Prostate gland (tissue), 2 donors: ENCODE measurements around the gene LHFPL5. TPM values are rescaled to one million over a fixed set of nuclear protein-coding genes. Genes with fewer than 3 reads are reported as not detected.
A peak's percentile ranks its signal among the peaks of the same experiment; 100 is the strongest.

ENCODE experiments used
- DNase-seq: peaks from one replicate; pipeline ENCODE4 v3.0.0-alpha.2; 2019; ENCODE audit warnings: low spot score
- H3K27ac ChIP-seq, 2 donors: fragments of 200-600 bp; sonication (generic); 2 replicates each; pipeline ENCODE4 v1.5.1; 2017 to 2019
- H3K27me3 ChIP-seq: fragments of 200-600 bp; sonication (generic); replicated peaks from 2 replicates; pipeline ENCODE4 v1.5.1; 2019; ENCODE audit not compliant: insufficient read depth
- H3K36me3 ChIP-seq, 2 donors: fragments of 200-600 bp; sonication (generic); 1 replicate in 1 of 2; 2 replicates in 1 of 2; pipeline versions ENCODE4 v1.5.1 to v1.8.1; 2017 to 2019
- H3K4me1 ChIP-seq: fragments of 200-600 bp; sonication (generic); replicated peaks from 2 replicates; pipeline ENCODE4 v1.5.1; 2019
- H3K4me3 ChIP-seq, 2 donors: fragments of 200-600 bp; sonication (generic); 2 replicates each; pipeline ENCODE4 v1.5.1; 2017 to 2019
- H3K9me3 ChIP-seq: fragments of 200-600 bp; sonication (generic); 2 replicates; pipeline ENCODE4 v1.5.1; 2017
- CTCF ChIP-seq, 4 experiments: fragments of 200-600 bp in 2 of 4; fragments of 450-650 bp in 2 of 4; sonication (generic) in 2 of 4; IDR thresholded peaks; 1 replicate in 3 of 4; 2 replicates in 1 of 4; pipeline ENCODE4 v1.5.1; 2016 to 2019; ENCODE audit warnings: antibody characterized with exemption in 4 of 4, mild to moderate bottlenecking in 2 of 4, moderate library complexity in 2 of 4
- POLR2A ChIP-seq: fragments of 450-650 bp; IDR thresholded peaks from one replicate; pipeline ENCODE4 v1.6.1; 2016; ENCODE audit warnings: antibody characterized with exemption, mild to moderate bottlenecking
- POLR2AphosphoS5 ChIP-seq: sonication (generic); formaldehyde crosslinking; IDR thresholded peaks from one replicate; pipeline ENCODE4 v1.6.1; 2017; ENCODE audit warnings: antibody characterized with exemption
- WGBS: methylation state at CpG from one replicate; pipeline ENCODE4 v1.1.5; 2018; 5-methylcytosine and 5-hydroxymethylcytosine counted together
- intact Hi-C: fragments of 100-400 bp; cut with DNase I; formaldehyde crosslinking; loops from one replicate; pipeline ENCODE4 v1.14.2; 2022
- total RNA-seq, 2 donors: library from RNA; depleted of rRNA; stranded (reverse); fragments of >200 nt; gene quantifications; one replicate each; pipeline ENCODE4 v1.1.0, GENCODE V29; 2016

The LHFPL5 gene
- total RNA-seq, 2 donors from 2014 or later = not detected

DNA sequence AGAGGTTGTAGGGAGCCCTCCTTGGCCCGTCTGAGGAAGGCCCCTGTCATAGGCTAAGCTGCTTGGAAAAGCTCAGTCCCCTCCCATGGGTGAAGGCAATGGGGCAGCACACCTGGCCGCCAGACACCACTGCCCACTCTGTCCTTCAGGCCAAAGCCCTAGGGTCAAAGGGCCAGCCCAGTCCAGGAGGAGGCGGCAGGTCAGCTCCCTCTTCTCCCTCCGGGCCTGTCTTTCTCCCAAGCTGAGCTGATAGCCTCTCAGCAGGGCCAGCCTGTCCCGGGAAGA, 33.9 kb upstream of the LHFPL5 start:
- no peak for DNase-seq
- Histone ChIP-seq H3K4me1 (no peaks in the 10 kb centered on the region), H3K36me3 (no peaks in the 10 kb centered on the region), H3K27me3 (no peaks in the 10 kb centered on the region), H3K27ac (no peak overlapping the region), H3K4me3 (no peak overlapping the region), H3K9me3 (no peaks in the 10 kb centered on the region)
- 56% methylated on average over 5 of the region's 5 CpGs for WGBS
- intact Hi-C loops = no loop called here
- TF ChIP-seq POLR2A (no peak), CTCF (IDR thresholded peaks at IDR 0.05) (no peak), POLR2AphosphoS5 (no peak)

- DNase-seq = no peak
- Histone ChIP-seq H3K36me3 (no peaks in the 10 kb centered on the region), H3K9me3 (no peaks in the 10 kb centered on the region), H3K27ac (no peak overlapping the region), H3K4me3 (no peak overlapping the region), H3K27me3 (no peaks in the 10 kb centered on the region), H3K4me1 (no peaks in the 10 kb centered on the region)
- intact Hi-C loops = no loop called here
- whole genome bisulfite sequencing = 70% methylated on average over 11 of the region's 11 CpGs
- TF ChIP-seq POLR2AphosphoS5 (no peak), POLR2A (no peak), CTCF (IDR thresholded peaks at IDR 0.05) (no peak)
Observed at GRCh38 chr6:35774116-35774794, 30.9 kb upstream of the LHFPL5 start.

GRCh38 chr6:35775031-35775430, 30.1 kb upstream of the LHFPL5 start:
- 58% methylated on average over 6 of the region's 6 CpGs for WGBS
- no peaks in the 10 kb centered on the region for H3K27me3 ChIP-seq
- H3K9me3 ChIP-seq = no peaks in the 10 kb centered on the region
- no peaks in the 10 kb centered on the region for H3K36me3 ChIP-seq
- intact Hi-C loops = no loop called here
- H3K27ac ChIP-seq = no peak overlapping the region
- no peaks in the 10 kb centered on the region for H3K4me1 ChIP-seq
- no peak for DNase-seq
- no peak overlapping the region for H3K4me3 ChIP-seq
- no peak for TF ChIP-seq POLR2A
- no peak for TF ChIP-seq POLR2AphosphoS5
- no peak for TF ChIP-seq CTCF (IDR thresholded peaks at IDR 0.05)

GRCh38 chr6:35776364-35777215, 28.6 kb upstream of the LHFPL5 start, which contains the start of gene CLPSL2:
Gene CLPSL2 (plus strand): TSS chr6:35776598. CDS start chr6:35776619, 21 bp downstream.
- H3K27ac ChIP-seq = no peak within 1 kb of the TSS
- WGBS = 5% methylated on average over 26 of the region's 56 CpGs

DNA sequence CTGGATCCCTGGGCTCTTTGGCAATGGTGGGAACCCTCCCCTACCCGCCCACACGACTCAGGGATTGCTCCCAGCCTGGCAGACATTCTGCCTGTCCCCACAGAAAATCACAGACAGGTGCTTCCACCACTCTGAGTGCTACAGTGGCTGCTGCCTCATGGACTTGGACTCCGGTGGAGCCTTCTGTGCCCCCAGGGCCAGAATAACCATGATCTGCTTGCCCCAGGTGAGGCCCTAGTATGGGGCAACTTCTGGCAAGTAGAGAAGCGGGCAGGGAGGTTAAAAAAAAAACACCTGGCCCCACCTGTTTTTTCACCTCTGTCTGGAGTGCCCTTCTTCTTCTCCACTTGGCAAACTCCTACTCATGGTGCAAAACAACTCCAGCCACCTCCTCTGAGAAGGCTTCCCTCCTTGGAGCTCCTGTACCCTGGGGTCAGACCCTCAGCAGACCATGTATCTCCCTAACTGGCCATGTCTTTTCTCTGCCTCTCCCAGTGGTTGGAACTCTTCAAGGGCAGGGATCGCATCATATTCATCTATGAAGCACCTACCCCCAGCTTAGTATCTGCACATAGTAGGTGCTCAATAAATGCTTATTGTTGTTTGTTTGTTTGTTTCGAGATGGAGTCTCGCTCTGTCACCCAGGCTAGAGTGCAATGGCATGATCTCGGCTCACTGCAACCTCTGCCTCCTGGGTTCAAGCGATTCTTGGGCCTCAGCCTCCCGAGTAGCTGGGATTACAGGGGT, 27.6 kb upstream of the LHFPL5 start:
- WGBS = 76% methylated on average over 10 of the region's 10 CpGs
- no peaks in the 10 kb centered on the region for H3K27me3 ChIP-seq
- no peak overlapping the region for H3K4me3 ChIP-seq
- DNase-seq = no peak
- no peaks in the 10 kb centered on the region for H3K36me3 ChIP-seq
- H3K4me1 ChIP-seq = no peaks in the 10 kb centered on the region
- H3K9me3 ChIP-seq = no peaks in the 10 kb centered on the region
- TF ChIP-seq POLR2AphosphoS5 = no peak
- no peak for TF ChIP-seq CTCF (IDR thresholded peaks at IDR 0.05)
- H3K27ac ChIP-seq = no peak overlapping the region
- intact Hi-C loops = no loop called here

More at GRCh38 chr6:35776364-35777215, 28.6 kb upstream of the LHFPL5 start, which contains the start of gene CLPSL2:
- no peaks in the 10 kb centered on the region for H3K27me3 ChIP-seq
- no peaks in the 10 kb centered on the region for H3K4me1 ChIP-seq
- no peak for DNase-seq
- peak within 1 kb of the TSS; percentile 28 to 40 for H3K4me3 ChIP-seq
- TF ChIP-seq POLR2A = no peak
- no peaks in the 10 kb centered on the region for H3K36me3 ChIP-seq
- H3K9me3 ChIP-seq = no peaks in the 10 kb centered on the region
- intact Hi-C loops = no loop called here
